IPS DF 4.7 (cell line): ENCODE data around the gene SLCO2A1.

Source experiments
- DNase-seq: peaks from one replicate; pipeline ENCODE4 v3.0.0-alpha.2; 2013; ENCODE audit warnings: low spot score; ENCODE audit errors: extremely low read depth

Gene SLCO2A1

DNA sequence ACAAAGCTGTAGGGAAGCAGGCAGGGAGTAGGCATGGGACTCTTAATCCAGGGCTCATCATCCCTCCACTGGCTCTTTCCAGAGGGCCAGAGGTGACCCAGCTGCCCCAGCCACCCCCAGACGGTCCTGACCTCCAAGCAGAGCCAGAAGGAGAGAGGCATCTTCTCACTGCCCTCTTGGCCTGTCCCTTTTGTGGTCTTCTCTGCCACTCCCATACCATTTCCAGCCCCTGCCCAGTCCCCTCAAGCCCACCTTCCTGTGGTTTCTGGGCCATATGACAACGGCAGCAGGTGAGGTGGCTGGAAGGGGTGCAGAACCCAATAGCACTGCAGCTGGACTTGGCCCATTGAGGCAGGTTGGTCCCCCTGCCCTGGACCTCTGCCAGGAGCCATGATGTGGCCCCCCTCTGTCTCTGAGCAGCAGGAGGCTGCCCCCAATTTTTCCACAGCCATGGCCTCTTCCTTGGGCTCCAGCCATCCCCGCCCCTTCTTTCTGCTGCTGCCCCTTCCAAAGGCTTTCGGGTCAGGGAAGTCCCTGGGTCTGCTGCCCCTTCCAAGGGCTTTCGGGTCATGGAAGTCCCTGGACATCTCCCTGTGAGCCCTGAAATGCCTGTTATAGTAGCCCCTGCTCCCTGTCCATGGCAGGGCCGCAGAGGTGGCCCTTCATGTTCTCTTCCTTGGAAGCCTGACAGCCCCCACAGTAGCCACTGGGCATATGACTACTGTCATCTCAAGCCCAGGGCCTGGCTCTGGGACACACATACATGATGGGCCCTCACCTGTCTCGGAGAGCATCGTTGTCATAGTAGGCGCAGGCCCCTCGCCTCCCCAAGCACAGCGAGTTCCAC, 94.5 kb downstream of the SLCO2A1 start:
- no peak for DNase-seq

DNA sequence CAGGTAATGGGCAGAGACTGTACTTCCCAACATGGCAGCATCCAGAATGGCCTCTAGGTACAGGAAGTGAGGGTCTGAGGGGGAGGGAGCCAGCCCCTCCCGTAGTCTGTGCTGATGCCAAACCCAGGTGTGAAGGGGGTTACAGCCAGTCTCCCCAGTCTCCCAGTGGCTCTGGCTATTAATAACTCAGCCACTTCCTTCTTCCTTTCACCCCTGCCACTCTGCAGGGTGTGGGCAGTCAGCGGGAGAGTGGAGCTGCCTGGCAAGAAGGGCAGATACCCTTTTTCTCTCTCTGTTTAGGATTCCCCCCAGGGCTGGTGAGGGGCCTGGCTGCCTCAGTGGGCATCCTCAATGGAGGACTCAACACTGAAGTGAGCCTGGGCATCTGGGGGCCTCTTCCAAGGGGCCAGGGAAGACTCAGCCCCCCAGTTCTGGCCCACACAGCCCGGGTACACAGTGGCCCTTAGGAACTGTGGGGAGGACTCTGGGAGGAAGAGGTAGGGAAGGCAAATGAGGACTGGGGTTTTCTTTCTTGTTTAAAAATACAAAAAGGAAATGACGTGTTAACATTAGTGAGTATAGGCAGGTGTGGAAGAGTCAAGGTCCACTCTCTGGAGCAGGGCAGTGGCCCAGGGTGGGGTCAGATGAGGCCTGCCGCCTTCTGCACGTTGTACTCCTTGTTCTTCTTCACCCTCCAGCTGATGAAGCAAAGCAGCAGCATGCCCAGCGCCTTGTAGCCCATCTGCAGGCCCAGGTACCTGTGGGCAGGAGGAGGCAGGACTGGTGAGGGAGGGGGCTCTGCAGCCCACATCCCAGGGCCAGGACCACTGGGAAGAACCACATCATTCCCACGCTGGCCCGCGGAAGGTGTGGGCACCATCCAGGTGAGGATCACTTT, 95.4 kb downstream of the SLCO2A1 start:
- no peak for DNase-seq

DNA sequence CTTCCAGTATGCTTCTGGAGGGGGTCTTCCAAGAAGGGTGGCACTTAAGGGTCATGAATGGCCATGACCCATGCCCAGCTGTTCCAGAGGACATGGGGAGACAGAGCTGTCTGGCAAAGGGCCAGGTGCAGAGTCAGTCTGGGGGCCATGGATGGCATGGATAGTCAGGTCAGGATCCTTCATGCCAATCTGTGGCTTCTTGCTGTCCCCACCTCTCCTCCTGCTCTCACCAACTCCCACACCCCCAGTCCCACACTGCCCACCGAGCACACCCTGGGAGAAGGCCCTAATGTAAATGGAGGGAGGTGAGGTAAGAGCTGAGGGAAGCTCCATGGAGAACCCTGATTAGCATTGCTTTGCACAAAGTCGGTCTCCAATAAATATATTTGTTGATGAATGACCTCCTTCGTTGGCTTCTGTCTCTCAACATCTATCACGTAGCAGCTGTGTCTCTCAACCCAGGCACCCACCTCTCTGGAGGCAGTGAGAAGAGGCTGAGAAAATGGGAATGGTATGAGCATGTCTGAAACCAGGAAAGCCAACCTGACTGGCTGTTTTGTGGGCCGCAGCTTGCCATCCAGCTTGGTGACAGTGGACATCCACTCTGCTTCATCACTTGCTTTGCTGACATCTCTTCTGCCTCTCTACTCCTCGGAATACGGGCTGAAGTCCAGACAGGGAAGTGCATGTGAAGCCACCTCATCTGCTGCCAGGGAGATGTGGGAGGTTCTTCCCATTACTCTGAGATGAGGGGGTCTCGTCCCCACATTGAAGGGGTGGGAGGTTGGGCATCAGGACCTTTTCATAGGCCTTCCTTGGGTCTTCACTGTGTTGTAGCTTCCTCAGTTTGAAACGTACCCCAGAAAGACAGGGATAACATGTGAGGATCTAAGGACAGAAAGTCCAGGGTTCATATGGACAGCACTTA, 96.4 kb downstream of the SLCO2A1 start:
- no peak for DNase-seq

DNA sequence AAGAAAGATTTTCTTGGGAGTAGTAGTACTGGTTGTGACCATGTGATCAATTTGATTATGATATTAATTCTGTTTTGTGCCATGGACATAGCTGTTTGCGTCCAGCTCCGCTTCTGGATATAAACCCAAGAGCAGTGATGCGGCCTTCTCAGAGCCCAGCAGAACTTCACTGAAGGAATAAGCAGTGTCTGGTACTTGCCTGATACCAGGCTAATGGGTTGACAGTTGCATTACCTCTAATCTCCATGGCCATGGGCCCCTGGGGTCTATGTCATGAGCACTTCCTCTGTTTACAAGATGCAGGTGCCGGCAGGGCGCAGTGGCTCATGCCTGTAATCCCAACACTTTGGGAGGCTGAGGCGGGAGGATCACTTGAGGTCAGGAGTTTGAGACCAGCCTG, 97.7 kb downstream of the SLCO2A1 start:
- DNase-seq, result no peak

DNA sequence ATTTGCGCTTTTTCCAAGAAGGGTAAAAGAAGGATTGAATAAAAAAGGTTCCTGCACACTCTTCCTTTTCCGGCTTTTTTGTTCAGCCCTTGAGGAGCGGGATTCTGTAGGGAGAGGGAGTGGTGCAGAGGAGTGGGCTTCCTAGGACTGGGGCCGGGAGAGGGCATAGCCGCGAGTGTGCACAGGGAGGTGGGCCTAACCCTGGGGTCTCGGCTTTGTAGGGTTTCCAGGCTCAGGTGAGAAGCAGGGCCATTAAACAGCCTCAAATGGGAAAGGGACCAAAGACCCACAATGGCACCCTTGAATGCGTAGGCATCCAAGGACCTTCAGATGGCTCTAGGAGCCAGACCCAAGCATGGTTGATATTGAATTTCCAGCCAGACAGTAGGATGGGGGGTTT, 98.6 kb downstream of the SLCO2A1 start:
- DNase-seq, result no peak

DNA sequence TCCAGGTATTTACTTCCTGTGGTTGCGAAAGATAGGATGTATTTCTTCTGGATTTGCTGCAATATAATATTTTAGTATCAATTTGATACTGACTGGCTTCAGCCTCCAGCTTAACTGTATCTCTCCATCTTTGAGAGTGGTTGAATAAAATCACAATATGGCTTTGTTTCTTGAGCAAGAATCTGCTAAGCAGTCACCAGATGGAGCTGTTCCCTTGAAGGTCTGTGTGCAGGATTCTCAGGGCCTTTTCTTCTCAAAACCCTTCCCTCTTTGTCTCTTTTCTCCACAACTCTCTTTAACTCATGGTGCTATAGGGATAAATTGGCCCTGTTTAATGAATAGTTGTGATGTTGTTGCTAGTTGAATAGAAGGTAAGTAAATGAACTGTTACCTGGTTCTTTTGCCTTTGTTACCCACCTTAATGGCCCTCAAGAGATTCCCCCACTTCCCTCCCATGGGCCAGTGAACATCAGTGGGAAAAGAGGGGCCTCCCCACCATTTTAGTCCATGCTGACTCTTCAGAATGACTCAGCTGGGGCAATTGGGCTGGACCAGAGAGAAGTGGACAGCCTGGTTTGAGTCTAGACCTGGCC, 99.3 kb downstream of the SLCO2A1 start:
- no peak for DNase-seq

DNA sequence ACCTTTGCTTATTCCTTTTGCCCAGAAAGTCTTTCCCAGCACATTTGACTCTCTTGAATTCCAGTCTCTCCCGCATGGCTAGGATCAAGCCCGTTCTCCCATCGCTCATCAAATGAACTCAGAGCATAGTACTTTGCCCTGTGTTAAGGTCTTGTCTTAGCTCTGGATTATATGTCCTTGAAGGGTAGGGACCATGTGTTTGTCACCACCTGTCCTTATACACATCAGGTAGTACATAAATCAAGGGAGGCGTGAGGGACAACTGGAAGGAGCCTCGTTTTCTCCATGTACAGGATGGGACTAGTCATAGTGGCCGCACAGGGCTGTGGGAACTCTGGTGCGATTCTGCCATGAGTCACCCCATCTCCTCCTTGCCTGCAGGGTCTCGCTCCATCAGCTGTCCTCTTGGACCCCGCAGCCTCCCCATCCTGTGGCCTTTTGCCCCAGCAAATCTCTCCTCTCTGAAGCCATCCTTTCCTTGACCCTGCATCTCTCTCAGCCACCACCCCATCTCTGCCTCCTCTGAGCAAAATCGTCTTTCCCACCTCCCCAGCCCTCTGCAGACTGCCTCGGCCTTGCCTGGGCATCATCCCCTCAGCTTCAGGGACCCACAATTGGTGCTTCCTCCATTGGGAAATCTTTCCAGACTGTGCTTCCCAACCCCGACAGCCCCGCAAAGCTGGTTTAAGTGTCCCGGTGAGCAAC, 100.7 kb downstream of the SLCO2A1 start:
- no peak for DNase-seq

DNA sequence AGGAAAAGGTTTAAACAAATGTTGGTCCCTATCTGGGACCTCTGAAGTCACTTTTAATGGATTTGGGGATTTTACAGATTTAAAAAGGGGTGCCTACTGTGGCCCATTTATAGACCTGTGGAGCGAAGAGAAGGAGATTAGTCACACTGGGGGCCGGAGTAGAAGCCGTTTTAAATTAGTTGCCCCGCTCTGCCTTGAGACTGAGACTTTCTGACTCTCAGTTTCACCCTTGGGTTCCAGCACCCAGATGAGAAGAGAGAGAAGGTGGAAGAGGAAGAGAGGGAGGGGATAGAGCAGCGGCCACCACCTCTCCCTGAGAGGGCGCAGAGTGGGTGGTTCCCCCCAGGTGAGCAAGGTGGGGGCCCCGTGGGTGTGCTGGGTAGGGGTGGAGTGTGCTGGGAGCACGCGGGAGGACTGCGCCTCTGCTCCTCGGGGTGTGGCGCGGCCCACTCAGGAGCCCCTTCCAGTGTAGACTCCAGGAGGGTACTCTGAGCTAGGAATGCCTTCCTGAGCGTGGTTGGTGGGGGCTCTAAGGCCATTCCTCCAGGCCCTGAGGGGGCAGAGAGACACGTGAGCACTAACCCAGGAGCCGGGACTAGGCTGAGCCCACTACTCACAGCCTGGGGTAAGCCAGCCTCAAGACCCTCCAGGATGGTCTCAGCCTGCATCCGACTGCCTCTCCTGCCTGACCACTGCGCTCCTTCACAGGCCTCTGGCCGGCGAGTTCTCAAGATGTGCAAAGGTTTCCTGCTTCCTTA, 101.4 kb downstream of the SLCO2A1 start:
- DNase-seq, result no peak

DNA sequence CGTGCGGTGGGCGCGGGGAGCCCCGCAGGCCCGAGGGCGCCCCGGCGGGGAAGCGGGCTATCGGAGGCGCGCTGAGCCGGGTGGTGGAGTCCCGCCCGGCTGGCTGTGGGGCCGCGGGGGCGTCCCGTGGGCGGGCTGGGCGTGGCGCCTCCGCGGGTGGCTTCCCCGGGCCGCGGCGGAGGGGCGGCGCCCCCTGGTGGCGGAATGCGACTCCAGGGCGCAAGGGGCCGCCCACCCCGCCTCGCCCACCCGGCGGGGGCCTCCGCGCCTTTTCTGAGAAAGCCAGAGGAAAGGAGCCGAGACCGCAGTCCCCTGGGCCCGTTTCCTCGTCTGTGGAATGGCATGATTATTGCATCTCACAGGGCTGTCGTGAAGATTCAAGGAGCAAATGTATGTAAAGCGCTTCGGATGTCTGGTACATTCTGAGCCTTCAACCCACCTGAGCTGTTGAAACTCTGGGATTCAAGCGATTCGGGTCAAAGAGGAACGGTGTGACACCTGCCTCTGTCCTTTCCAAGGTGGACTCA, 102.1 kb downstream of the SLCO2A1 start:
- no peak for DNase-seq

DNA sequence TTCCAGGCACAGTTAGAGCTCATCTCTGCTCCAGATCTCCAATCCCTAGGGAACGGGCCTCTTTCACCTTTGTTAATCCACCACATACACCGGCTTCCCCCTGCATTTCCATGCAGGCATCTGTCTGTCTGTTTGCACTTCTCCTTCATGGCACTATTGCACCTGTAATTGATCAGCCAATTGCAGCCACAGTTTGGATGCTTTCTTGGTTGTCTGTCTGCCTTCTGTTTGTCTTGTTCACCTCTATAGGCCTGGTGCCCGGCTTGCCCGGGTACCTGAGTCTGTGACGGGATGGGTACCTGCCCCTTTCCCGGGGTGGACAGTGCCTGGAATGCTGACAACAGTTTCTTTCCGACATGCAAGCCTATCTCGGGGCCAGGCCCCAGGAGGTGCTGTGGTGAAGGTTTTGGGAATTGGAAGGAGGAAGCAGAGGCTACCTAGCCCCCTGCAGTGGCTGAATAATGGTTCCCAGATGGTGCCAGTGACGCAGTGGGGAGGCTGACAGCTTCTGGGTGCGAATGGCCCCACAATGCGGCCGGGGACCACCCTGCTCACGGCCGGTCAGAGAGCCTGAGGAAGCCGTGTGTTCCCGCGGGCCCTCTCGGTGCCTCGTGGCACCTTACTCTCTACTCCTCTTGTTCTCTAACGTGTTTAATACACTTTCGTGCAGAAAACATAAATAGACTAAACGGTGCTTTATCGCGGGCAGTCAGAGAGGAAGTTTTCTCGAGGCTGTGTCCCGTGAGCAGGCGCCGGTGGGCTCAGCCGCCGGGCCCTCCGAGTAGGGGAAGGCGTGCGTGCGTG, 102.8 kb downstream of the SLCO2A1 start:
- no peak for DNase-seq

DNA sequence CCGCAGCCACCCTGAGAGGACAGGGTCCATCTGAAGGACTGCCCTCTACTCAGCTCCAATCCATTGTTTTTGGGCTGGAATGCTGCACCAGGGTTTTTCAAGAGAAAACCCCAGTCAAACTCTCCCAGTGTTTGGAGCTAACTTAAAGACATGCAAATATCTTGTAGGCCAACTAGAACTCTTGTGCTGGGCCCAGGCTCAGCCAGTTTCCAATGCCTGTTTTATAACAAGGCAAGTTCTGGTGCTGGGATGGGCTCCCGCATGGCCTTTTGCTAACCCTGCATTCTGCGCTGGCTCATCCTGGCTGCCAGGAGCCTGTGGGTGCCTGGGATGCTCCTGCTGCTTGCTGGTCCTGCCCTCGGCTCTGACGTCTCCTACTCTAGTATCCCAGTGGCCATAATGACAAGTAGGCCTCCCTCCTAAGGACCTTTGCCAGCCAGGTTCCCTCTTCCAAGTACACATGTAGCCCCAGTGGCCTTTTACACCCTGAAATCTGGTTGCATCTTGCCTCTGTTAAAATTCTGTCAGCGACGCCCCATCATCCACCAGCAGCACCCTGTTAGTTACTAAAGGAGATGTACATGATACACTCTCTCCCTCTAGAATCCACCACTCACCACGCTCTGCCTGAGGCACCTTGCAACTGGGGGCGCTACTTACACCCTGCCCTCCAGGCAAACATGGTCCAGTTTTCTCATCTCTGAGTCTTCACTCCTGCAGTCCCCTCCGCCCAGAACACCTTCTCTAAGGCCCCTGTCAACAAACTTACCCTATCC, 103.6 kb downstream of the SLCO2A1 start:
- no peak for DNase-seq

DNA sequence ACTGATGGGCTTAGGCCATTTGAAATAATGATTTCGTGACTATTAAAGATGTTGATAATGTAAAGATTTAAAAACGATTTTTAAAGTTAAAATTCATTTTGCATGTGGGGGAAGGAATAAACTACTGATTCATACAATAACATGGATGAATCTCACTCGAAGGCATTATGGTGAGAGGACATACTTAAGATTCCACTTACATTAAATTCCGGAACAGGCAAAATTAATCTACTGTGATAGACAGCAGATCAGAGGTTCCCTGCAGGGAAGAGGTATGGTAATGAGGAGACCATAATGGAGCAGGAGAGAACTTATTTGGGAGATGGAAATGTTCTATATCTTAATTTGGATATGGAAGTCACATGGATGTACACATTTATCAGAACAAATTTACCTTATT, 105.7 kb downstream of the SLCO2A1 start:
- DNase-seq, result no peak

DNA sequence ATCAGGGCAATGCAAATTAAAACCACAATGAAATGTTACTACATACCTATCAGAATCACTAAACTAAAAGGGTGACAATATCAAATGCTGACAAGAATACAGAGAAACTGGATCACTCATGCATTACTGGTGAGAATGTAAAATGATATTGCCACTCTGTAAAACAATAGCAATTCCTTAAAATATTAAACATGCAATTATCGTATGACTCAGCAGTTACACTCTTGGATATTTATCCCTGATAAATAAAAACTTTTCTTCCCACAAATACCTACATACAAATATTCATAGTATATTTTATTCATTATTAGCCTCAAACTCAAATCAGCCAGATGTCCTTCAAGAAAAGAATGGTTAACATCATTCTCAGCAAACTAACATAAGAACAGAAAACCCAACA, 108.1 kb downstream of the SLCO2A1 start:
- no peak for DNase-seq

DNA sequence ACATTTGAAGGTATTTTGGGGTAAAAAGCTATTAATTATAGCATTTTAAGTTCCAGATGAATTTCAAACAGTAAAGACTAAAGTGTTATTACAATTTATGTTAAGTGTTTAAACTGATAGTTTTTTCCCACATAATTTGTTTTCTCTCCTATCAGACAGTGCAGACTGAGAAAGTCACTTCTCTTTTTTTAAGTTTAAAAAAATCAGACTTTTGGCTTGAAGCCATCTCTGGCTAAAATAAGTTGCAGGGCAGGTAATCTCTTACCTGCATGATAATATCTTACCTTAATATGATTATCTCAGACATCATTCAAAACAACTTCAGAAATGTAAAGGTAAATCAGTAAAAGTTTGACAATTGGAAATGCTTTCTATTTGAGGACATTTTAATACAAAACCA, 112.6 kb downstream of the SLCO2A1 start:
- DNase-seq, result no peak

DNA sequence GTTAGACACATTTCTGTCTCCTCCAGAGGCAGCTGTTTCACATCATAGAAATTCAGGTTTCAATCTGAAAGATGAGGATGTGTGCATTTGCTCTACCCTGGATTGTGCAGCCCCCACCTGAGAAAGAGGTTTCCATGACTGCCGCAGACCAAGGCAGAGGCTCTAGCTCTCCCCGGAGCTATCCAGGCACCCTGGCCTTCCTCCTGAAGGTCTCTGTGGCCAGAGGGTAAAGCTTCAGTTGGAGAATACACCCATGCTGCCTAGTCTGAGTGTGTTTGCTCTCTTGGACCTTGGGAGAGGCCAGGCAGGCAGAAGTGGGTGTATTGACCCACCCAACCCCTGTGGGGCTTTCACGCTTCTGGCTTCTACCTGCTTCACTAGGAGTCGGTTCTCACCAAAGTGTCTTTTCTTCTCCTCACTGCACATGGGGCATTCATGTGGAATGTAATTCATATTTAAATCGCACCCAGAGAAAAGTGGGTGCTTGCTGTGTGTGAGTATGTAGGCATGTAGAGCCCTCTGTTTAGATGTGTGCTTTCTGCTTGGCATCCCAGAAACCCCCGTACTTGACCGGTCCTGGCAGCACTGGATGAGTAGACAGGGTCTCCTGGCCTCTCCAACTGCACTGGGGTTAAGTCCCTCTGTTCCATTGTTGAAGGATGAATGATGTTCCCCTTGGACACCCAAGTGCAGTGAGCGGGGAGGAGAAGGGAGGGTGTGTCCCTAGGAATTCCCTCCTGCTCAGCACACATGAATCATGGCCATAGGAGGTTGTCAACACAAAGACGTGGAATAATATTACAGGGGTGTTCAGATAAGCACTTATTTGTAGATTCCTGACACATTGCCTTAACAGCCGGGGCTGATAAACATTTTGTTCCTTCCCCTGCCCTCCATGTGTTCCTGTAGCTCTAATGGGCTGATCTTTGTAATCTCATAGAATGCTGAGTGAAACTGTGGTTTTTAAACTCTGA, 113.8 kb downstream of the SLCO2A1 start:
- no peak for DNase-seq

DNA sequence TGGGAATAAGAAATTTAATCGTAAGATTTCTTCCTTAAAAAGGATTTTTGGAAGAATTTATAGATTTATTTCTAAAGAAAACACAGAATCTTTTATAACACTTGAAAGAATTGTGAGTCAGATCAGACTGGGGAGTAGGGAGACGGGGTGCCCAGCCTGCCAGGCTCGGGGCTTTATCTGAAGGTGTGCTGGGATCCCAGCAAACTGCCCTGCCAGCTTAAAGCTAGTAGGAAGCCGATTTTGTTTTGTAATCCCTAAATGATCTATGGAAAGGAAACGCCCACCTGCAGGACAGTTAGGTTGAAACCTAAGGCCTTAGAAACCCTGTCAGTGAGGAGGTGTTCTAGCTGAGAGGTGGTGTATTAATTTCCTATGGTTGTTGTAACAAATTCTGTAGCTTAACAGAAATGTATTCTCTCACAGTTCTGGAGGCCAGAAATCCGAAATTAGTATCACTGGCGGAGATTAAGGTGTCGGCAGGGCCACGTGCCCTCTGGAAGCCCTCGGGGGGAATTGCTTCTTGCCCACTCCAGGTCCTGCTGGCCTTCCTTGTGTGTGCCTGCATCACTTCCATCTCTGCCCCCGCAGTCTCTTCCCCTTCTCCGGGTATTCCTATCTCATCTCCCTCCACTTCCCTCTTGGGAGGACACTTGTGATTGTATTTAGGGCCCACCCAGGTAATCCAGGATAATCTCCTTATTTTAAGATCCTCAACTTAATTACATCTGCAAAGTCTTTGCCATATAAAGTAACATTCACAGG, 114.7 kb downstream of the SLCO2A1 start:
- no peak for DNase-seq
